HG02938 (cell line): ENCODE data around the gene FLCN.
"Not testable (repeated sequence)": the region's sequence is repeated elsewhere in the genome, so short reads cannot be mapped to it uniquely, and the experiment has no call there.

Source experiments
- ATAC-seq: cut with Tn5 transposase; IDR thresholded peaks from one replicate; pipeline ENCODE4 v1.9.1; 2021; ENCODE audit warnings: mild to moderate bottlenecking, moderate library complexity; ENCODE audit not compliant: unreplicated experiment

The FLCN gene

DNA sequence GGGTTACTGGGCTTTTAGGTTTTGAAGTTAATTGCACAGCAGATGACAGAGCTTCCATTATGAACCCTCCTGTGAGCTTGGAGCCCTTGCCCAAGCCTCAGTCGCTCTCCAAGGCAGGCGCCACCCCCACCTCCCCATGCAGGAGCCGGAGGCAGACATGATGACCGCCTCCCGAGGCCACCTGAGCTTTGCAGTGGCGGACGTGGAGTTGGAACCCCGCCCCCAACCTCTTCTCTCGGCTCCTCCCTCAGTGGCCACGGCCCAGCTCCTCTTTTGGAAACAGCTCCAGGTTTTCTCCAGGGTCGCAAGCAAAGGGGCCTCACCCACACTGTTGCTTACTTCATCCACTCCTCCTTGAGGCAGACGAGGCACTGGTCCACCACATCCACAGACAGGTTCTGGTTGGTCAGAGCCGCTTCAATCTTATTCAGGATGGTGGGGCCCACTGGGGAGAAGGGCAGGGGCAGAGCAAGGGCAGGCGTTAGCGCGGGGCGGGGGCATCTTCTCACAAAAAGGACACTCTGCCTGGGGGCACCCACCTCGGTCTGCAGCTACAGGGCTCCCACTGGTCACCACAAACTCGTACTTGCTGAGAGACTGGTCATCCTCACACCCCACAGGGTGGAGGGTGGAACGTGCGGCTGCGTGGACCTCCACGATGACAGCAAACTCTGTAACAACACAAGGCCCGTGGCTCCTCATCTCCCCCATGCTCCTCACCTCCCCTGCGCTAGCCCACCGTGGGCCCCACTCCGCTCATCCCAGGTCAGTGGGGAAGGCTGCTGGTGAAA lies 22.1 kb downstream of the FLCN start:
- no peak for ATAC-seq

DNA sequence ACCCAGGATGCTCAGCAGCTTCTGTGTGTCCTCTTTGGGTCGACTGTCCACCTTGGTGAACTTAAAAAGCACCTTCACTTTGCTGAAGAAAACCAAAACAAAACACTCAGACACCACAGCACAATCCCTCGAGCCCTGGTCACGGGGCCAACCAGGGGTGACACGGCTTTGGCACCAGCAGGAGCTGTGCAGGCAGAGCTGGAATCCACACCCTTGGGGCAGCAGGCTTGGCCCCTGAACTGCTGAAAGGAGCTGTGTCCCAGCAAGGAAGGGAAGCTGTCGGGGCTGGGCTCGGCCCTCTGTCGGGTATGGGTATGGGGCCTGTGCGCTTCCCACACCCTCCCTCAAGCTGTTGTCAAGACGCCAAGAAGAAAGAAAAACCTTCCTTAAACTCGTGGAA lies 23.2 kb downstream of the FLCN start:
- no peak for ATAC-seq

DNA sequence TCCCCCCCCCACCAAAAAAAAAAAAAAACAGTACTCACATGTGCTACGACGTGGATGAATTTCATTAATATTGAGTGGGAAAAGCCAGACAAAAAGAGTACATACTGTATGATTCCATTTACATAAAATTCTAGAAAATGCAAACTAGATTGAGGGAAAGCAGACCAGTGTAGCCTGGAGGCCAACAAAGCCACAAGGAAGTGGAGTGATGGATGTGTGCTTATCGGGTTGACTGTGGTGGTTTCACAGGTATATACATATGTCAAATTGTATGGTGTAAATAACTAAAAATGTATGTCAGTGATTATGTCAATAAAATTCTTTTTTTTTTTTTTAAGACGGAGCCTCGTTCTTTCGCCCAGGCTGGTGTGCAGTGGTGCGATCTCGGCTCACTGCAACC lies 29.0 kb downstream of the FLCN start:
- no peak for ATAC-seq

DNA sequence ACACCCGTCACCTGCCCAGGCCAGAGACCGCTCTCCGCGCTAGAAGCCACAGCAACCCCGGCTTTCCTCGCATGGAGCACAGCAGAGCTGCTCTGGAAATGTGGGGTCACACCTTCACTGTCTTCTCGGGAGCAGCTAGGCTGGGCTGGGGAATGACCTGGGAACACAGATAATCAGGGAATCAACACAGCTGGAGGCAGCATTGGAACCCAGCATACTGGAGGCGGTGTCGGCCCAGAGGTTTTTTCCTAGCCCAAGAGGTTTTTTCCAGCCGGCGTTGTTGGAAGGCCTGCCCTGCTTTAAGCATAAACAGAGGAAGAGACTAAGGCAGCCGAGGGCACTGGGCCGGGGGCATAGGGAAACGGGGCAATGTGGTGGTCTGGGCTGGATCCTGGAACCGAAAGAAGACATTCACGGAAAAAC lies 30.0 kb downstream of the FLCN start:
- ATAC-seq = no peak

GRCh38 chr17:17206124-17206912 lies 30.6 kb downstream of the FLCN start, which contains the start of gene PLD6:
PLD6 (minus strand) TSS chr17:17206333; CDS start chr17:17206286, 47 bp downstream.
- peak; percentile 58 for ATAC-seq

DNA sequence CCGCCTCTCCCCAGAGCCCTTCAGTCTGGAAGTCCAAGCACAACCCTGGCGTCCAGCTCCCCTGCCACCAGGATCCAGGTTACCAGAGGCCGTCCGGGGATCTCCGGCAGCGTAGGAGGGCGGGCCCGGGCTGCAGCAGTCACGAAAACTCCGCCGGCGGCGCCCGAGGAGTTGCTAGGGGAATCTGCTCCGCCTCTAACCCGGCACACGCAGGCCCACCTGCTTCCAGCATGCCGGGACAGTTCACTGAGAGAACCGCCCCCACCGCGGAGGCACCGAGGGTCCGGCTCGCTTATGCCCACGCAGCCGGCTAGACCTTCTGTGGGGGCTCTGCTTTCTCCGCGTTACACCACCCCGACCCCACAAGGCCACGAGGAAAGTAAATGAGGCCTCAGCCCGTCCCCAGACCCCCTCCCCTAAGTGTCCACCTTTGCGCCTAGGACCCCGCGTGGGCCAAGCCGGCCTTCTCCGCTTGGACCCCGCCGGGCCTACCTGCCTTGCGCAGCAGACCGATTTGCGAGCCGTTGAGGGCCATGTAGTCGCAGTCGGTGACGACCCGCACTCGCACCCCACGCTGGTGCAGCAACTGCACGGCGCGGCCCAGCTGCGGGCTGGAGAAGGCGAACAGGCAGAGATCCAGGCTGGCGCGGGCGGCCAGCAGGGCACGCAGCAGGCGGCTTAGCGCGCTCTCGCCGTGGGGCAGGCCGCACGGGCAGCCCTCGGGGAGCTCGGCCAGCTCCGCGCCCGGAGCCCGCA lies 31.4 kb downstream of the FLCN start:
- peak; percentile 44 for ATAC-seq

DNA sequence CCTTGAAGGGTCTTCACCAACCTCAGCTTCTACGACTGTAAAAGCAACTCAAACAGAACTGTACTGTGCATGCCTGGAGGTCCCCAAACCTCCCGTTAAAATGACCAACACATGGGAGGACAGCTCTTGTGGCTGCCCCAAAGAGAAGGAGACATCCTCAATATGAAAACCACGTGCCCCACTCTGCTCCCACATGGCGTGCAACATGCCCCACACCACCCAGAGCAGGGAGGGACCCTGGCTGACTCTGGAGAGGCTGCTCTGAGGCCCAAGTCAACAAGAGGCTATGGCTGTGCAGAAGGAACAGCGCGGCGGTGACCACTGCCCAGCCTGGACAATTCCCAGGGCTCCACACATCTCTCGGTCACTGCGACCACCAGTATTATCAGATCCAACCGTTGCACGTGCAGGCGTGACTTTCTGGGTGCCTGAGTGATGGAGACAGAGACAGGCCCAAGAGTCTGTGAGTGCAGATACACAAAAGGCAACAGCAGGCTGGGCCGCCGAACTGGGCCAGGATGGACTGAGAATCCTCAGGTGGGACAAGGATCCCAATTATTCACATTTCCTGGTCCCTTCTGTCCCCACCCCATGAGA lies 32.2 kb downstream of the FLCN start:
- ATAC-seq = no peak

DNA sequence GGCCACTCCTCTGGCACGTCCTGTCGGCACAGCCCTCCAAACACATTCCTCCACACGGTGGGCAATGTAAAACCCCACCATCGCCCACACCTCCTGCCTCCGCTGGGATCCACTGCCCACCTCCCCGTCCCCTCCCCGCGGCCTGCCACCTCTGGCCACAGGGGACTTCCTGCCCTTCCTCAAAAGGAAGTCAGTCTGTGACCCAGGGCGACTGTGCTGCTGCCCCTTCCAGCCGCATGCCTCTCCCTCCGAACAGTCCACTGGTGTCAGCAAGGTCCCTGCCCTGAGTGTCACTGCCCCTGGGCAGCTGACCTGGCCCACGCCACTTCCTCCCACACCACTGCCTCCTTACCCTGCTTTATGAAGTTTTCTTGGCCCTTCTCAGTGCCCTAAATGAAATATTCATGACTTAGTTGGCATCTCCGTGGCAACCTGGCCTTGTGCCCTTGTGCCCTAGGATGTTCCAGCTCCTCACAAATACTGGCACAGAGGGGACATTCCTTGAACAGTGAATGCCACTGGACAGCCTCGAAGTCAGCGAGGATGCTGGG lies 32.9 kb downstream of the FLCN start:
- ATAC-seq = no peak

DNA sequence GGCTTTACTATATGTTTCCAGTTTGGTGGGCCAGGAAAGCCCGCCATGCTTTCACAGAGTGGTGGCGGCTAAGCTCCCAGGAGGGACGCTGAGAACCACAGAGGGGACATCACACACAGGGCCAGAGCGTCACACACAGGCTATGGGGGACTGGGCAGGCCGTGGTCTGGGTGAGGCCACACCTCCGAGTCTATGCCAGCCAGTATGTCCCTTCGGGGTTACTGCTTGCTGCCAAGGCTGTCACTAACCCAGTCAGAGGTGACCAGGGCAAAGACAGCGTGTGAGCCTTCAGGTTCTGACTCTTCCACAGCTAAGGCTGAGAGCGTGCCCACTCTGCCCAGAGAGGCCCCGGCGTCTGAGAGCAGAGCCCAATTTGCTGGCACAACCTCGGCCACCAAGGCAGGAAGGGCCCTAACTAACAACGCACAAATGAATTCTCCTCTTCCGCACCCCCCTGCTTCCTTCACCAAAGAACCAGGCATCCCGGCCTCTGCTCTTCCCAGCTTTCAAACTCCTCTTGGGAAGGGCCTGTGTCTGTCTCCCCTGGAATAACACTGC lies 33.7 kb downstream of the FLCN start:
- ATAC-seq = no peak

DNA sequence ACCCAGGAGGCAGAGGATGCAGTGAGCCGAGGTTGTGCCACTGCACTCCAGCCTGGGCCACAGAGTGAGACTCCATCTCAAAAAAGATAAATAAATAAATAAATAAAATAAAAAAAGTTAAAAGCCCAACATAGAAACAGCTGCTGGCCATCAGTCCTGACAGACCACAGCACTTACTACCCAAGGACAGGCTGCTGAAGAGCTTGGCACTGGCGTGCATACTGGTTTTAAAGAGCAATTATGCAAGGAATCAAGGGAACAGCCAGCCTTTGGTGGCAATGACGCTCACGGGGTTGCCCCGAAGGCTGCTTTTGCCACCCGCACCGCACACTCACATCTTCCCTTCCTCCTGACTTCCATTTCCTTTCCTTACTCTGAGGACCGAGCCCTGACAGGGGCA lies 35.1 kb downstream of the FLCN start:
- ATAC-seq = no peak

- no peak for ATAC-seq
Observed at GRCh38 chr17:17201271-17201670, 35.7 kb downstream of the FLCN start.

DNA sequence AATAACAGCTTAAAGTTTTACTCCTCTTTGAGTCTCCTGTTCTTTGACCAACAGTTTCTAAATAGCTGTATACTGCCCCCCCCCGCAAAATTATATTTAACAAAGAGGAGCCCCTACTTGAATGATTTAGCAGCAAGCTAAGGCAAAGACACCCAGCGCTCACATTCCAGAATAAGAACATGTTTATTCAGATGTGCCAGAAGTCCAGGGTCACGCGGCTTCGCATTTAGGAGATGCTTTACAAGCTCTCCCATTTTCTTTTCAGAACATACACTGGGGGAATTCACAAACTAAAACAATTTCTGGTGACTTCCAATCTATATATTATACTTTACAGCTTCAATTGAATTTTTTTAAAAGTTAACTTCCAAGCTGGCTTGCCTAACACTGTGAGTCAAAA lies 36.1 kb downstream of the FLCN start:
- no peak for ATAC-seq

- ATAC-seq = no peak
Observed at GRCh38 chr17:17200311-17200710, 36.7 kb downstream of the FLCN start.

DNA sequence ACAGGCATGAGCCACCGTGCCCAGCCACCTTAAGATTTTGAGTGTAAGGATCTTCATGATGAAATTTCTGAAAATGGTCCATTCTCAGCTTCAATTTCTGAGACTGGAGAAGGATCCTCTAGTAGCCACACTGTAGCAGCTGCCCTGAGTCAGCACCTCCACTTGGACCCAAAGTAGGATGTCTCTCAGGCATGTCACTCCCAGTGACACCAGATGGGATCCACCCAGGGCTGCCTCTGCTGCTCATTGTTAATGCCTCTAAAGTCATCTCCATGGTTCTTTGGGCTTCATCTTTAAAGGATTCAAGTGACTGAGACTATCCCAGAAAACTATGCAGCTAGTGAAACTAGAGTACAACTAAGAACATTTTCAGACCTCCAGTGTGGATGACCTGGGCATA lies 38.7 kb downstream of the FLCN start:
- no peak for ATAC-seq

DNA sequence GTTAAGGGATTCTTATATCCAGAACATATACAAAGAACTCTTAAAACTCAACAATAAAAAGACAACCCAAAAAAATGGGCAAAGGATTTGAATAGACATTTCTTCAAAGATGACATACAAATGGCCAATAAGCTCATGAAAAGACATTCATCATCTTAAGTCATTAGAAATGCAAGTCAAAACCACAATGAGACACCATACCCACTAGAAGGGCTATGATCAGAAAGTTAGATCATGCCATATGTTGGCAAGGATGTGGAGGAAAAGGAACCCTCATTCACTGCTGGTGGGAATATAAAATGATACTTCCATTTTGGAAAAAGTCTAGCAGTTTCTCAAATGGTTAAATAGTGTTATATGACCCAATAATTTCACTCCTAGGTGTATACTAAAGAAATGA lies 40.2 kb downstream of the FLCN start:
- no peak for ATAC-seq

DNA sequence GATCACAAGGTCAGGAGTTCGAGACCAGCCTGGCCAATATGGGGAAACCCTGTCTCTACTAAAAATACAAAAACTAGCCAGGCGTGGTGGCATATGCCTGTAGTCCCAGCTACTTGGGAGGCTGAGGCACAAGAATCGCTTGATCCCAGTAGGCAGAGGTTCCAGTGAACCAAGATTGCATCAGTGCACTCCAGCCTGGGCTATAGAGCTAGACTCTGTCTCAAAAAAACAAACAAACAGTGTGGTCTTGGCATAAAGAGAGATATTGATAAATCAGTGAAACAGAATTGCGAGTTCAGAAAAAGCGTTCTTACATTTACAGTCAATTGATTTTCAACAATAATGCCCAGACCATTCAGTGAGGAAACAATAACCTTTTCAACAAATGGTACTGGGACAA lies 41.5 kb downstream of the FLCN start:
- not testable (repeated sequence) for ATAC-seq

DNA sequence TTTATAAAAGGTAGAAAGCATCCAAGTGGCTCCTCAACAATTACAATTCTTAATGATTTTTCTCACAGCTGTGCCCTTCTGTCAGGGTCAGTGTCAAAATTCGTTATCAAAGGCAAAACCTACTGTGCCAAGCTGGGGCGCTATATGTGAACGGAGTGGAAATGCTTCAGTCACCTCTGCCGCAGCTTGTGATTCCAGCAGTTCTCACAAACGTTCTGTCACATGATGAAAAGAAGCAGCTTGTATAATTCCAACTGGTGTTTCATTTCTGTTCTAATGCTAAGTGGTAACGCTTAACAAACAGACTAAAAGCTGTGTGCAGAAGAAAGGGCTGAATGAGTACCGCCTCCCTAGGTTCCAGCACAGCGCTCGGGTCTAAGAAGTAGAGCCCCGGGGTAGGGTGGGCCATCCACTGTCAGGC lies 45.0 kb downstream of the FLCN start:
- ATAC-seq = no peak

- no peak for ATAC-seq
Observed at GRCh38 chr17:17191346-17191792, 45.6 kb downstream of the FLCN start.

DNA sequence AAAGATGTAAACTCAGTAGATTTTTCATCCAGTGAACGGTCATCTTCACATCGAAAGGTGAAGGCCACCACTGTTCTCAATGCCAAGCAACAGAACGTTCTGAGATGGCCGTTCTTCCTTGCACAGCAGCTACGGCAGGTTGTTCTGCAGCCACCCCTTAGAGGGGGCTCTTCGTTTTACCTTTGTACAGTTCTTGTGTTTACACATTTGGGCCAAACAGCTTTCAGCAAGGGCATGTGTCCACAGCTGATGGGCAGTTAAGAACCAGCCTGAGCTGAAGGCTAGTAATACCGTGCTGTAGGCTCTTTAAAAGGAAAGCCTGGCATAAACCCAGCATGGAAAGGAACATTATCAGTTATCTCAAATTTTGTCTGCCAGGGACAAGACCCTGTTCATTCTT lies 46.8 kb downstream of the FLCN start:
- no peak for ATAC-seq

GRCh38 chr17:17189559-17189958 lies 47.4 kb downstream of the FLCN start:
- ATAC-seq = no peak
